Measurements from ENCODE around the gene ATCAY.
A peak's percentile ranks its signal among the peaks of the same experiment; 100 is the strongest.
"Not testable (repeated sequence)": the region's sequence is repeated elsewhere in the genome, so short reads cannot be mapped to it uniquely, and the experiment has no call there.

Gene ATCAY

GRCh38 chr19:3852614-3853254 is 27.8 kb upstream of the ATCAY start:
- no peak for DNase-seq
- intact Hi-C loops (cut with DNase I): no loop called here

DNA sequence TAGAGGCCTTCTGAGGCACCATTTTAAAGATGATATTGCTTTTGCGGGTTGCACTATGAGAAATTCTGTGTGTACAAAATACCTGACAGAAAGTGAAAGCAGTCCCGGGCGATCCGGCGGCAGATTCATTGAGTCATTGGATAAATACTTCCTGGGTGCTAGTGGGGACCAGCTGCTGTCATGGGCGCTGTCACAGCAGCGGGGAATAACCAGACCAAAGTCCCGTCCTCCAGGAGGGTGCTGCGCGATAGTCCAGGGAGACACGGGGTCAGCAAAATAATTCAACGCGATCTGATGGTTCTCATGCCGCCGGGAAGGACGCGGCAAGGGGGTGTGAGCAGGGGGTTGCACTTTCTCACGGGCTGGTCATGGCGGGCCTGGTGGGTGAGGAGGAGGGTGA is 25.2 kb upstream of the ATCAY start:
- DNase-seq: no peak
- intact Hi-C loops (cut with DNase I): no loop called here

- peak in 28 of 42 donors; percentile 11 to 64 (median 39) for DNase-seq
Measured at GRCh38 chr19:3857449-3858003, 23.0 kb upstream of the ATCAY start.

GRCh38 chr19:3860499-3860898 is 20.0 kb upstream of the ATCAY start:
- intact Hi-C loops (cut with DNase I): no loop called here
- DNase-seq: no peak

More at GRCh38 chr19:3857449-3858003, 23.0 kb upstream of the ATCAY start:
- intact Hi-C loops (cut with DNase I): no loop called here

- intact Hi-C loops (cut with DNase I): no loop called here
- DNase-seq: no peak
Measured at GRCh38 chr19:3862826-3863500, 17.5 kb upstream of the ATCAY start.

GRCh38 chr19:3863648-3864047 is 16.8 kb upstream of the ATCAY start:
- DNase-seq: no peak
- intact Hi-C loops (cut with DNase I): no loop called here

GRCh38 chr19:3866910-3867638 is 13.4 kb upstream of the ATCAY start:
- intact Hi-C loops (cut with DNase I): no loop called here
- no peak for DNase-seq

DNA sequence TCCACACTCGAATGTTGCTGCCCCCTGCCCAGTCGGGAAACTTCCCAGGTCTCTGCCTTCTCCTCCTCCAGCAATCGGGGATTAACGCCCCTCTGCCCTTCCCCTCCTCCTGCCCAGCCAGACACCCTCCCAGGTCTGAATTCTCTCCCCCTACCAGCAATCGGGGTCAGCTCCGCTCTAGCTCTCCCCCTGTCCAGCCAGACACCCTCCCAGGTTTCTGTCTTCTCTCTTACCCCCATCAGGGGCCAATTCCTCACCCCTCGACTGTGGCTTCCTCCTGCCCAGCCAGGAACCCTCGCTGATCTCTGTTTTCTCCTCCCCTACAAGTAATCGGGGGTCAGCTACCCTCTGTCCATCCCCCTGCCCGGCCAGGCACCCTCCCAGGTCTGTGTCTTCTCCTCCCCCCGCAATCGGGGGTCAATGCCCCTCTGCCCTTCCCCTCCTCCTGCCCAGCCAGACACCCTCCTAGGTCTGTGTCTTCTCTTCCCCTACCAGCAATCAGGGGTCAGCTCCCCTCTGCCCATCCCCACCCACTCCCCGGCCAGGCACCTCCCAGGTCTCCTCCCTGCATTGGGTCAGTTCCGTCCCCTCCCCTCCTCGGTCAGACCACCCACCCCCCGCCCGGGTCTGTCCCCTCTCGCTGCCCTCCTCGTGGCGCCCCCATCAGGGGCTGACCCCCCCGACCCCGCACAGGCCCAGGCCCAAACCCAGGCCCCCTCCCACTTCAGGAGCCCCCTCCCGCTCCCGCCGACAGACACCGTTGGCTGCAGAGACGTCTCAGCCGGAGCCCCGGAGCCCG is 12.3 kb upstream of the ATCAY start:
- intact Hi-C loops (cut with DNase I): no loop called here
- DNase-seq: no peak

- peak in 37 of 42 donors; percentile 9 to 70 (median 38) for DNase-seq
- intact Hi-C loops (cut with DNase I): no loop called here
Measured at GRCh38 chr19:3868770-3869456, 11.6 kb upstream of the ATCAY start, which contains the start of gene ZFR2. TSS of gene ZFR2 (minus strand) at chr19:3869038. CDS start at chr19:3869017, 21 bp downstream.

GRCh38 chr19:3873151-3873550 is 7.3 kb upstream of the ATCAY start:
- intact Hi-C loops (cut with DNase I): no loop called here
- no peak for DNase-seq

GRCh38 chr19:3874695-3875094 is 5.8 kb upstream of the ATCAY start:
- intact Hi-C loops (cut with DNase I); DNase-seq: not testable (repeated sequence)

- no peak for DNase-seq
- intact Hi-C loops (cut with DNase I): no loop called here
Measured at GRCh38 chr19:3879656-3880055, 829 bp upstream of the ATCAY start.

GRCh38 chr19:3881272-3882040 is 971 bp downstream of the ATCAY start:
- intact Hi-C loops (cut with DNase I): no loop called here
- DNase-seq: peak in 3 of 42 donors; percentile 23 to 41 (median 32)

- intact Hi-C loops (cut with DNase I): no loop called here
- no peak for DNase-seq
Measured at GRCh38 chr19:3882041-3882384, 1.5 kb downstream of the ATCAY start.

DNA sequence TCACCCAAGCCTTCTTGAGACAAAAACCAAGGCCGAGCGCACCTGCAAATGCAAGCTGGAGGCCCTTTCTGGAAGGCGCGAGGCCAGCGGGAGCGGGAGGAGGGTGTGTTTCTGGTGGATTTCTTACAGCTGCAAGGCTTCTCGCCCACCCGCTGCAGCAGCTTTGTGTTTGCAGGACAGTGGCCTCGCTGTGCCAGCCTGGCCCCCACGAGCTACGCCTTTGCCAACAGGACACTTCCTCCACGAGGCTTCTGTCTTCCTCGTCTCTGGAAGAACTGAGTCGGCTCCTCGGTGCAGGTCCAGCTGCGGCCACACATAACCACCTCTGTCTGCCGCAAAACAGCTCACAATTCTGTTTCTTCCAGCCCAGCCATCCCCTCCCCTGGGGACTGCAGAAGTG is 10.1 kb downstream of the ATCAY start:
- DNase-seq: peak in 28 of 42 donors; percentile 12 to 48 (median 30)
- intact Hi-C loops (cut with DNase I): no loop called here

DNA sequence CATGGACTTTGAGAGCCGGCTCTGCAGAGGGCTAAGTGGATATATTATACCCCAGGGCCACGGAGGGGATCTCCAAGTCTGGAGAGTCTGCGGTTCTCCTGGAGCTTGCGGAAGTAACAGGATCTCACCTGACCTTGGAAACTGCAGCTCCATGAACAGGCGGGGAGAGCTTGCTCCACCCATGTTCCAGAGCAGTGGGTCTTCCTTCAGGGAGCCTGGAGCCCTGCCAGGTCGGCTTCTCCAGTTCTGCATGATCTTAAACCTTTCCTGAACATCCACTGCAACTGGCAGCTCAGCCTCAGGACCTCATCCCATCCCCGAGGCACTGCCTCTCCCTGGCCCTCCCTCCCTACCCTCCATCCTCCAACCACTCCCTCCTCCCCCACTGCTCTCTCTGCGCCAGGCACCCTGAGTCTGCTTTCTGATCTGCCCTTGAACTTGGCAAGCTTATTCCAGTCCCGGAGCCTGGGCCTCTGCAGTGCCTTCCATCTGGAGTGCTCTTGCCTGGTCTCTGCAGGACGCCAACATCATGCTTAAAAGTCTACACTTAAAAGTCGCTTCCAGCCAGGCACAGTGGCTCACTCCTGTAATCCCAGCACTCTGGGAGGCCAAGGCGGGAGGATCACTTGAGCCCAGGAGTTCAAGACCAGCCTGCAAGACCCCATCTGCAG is 13.2 kb downstream of the ATCAY start:
- DNase-seq: no peak
- intact Hi-C loops (cut with DNase I): no loop called here

DNA sequence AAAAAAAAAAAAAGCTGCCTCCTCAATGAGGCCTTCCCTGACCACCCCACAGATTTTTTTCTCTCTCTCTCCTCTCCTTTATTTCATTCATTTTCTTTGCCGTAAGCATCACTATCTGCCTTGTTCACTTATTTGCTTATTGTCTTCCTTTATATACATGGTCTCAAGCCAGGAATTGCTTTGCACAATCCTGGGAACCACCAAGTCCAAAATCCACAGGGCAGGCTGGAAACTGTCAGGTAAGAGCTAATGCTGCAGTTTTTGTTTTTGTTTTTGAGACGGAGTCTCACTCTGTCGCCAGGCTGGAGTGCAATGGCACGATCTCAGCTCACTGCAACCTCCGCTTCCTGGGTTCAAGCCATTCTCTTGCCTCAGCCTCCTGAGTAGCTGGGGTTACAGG is 14.5 kb downstream of the ATCAY start:
- DNase-seq; intact Hi-C loops (cut with DNase I): not testable (repeated sequence)

Measured in head of caudate nucleus (tissue), 42 donors.